T-helper 1 cell (primary cell): Measurements from ENCODE around the gene CLASP2.
"Not testable (repeated sequence)": the region's sequence is repeated elsewhere in the genome, so short reads cannot be mapped to it uniquely, and the experiment has no call there.

Experiments used
- DNase-seq, 5 donors: peaks; one replicate each; pipeline ENCODE4 v3.0.0-alpha.2; 2012 to 2020

CLASP2 gene

DNA sequence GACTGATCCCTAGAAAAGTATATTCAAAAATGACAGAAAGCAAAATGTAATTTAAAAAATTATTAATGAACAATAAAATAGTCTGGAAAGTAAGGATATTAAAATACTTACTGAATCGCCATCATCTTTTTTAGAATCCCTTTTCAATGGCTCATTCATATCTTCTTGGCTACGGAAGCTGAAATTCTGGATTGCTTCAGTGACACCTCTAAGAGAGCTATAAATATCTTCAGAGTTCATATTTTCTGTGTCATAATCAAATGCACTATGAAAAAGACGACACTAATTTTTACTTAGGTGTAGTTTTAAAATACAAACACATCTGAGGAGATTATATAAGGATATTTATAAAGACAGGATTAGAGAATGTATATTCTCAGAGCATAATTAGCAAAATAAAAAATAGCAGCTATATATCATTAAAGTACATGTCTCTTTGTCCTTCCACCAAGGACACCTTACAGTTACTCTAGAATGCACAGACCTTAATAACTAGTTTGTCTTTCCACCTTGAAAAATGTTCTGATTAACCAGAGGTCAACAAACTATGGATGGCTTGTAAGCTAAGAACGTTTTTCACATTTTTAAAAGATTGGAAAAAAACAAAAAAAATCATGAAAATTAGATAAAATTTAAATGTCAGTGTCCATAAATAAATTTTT, 179.2 kb downstream of the CLASP2 start:
- no peak for DNase-seq

GRCh38 chr3:33537133-33537532, 180.9 kb downstream of the CLASP2 start:
- DNase-seq = no peak

DNA sequence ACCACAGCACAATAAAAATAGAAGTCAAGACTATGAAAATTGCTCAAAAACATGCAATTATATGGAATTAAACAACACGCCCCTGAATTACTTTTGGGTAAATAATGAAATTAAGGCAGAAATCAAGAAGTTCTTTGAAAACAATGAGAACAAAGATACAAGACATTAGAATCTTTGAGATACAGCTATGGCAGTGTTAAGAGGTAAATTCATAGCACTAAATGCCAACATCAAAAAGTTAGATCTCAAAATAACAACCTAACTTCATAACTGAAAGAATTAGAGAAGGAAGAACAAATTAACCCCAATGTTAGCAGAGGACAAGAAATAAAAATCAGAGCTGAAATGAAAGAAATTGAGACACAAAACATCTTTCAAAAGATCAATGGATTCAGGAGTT, 191.3 kb downstream of the CLASP2 start:
- no peak for DNase-seq

GRCh38 chr3:33525232-33525631, 192.8 kb downstream of the CLASP2 start:
- no peak for DNase-seq

GRCh38 chr3:33523093-33523667, 194.9 kb downstream of the CLASP2 start:
- no peak for DNase-seq

GRCh38 chr3:33521736-33522135, 196.3 kb downstream of the CLASP2 start:
- no peak for DNase-seq

GRCh38 chr3:33513262-33513863, 204.7 kb downstream of the CLASP2 start:
- no peak for DNase-seq

DNA sequence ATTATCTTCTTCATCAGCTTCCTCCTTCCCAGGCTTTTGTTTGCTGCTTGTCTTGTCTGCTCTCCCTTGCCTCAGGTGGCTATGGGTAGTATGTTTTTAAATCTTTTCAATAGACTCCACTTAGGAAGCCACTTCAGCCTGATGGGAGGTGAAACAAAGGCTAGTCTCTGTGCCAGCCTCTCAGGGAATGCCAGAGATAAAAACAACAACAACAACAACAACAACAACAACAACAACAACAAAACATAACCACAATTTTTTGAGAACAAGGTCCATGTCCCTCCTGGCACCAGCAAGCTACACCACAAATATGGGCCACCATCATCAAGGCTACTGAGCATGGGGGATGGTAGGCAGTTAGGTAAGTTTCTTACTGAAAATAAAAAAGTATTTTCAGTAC, 213.0 kb downstream of the CLASP2 start:
- no peak for DNase-seq

DNA sequence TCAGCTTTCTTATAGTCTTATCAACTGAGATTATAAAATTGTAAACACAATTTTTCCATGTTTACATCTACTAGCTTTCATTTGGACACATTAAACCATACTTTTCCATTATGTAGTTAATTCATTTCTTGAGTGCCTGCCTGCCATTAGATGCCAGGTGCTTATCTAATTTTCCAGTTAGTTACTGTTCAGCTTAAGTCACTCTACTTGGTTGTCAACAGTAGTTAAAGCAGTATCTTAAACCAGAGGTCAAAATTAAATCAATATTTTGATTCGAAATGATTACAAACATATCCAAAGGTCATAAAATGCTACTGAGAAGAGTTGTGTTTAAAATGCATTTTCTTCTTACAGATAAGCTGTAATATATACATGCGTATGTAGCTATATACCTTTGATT, 221.6 kb downstream of the CLASP2 start:
- DNase-seq = no peak

DNA sequence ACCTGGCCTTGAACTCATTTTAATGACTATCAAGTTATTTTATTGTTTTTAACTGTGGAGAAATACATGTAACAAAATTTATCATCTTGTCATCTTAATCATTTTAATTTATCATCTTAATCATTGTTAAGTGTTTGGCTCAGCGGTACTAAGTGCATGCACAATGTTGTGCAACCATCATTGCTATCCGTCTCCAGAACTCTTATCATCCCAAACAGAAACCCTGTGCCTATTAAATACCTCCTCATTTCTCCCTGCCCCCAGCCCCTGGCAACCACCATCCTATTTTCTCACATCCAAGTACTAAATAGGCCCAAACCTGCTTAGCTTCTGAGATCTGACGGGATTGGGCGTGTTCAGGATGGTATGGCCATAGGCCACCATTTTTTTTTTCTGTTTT, 226.3 kb downstream of the CLASP2 start:
- no peak for DNase-seq

DNA sequence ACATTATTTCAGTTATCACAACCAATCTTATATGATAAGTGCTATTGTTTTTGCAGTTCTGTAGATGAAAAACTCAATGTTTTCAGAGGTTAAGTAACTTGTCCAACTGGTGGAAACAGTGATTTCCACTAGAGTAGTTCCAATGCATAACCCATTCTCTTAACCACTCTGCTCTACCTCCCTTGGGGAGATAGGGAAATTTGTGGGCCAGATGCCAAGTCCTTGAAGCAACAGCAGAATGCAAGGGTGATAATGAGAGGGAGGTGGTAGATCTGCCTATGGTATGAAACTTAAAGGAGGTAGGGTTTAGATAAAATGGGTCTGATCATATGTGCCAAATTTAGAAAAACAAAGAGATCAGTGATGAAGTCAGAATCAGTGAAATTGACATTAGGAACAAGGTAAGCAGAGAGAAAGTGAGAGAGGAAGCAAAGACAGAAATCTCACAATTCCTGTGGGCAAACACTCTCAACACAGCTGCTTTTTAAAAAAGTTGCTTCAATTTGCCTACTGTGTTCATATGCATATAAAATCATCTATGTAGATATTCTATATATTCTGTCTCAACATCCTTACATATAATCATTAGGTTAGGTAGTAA, 227.3 kb downstream of the CLASP2 start:
- no peak for DNase-seq

DNA sequence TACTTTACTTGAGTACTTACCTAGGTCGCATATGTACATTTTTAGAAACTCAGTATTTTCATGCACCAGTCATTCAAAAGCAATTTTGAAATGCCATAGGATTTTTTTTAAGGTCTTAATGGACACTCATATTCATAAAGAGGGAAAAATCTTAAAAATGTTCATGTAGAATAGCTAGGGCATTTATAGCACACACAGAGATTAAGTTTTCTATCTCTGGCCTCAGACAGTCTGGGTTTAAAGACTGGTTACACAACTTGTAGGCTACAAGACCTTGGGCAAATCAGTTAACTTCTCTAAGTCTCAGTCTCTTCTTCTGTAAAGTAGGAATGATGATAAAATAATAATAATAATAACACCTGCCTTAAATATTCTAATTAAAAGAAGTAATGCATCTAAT, 229.4 kb downstream of the CLASP2 start:
- no peak for DNase-seq

DNA sequence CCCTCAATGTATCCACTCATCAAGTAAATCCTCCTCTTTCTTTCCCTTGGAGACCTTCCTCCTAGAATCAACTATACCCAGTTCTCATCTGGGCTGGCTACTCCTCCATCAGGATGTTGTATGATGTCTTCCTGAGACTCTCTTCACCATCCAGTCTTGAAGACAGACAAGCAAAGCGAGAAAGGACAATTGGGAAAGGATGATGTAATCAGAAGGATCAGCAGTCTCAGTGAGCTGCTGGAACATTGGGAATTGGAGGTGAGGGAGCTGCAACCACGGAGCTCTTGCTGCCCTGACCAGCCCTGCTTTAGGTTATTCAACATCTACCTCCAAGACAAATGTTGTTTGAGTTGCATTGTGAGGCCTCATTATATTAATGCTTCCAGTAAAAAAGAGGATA, 229.8 kb downstream of the CLASP2 start:
- no peak for DNase-seq

DNA sequence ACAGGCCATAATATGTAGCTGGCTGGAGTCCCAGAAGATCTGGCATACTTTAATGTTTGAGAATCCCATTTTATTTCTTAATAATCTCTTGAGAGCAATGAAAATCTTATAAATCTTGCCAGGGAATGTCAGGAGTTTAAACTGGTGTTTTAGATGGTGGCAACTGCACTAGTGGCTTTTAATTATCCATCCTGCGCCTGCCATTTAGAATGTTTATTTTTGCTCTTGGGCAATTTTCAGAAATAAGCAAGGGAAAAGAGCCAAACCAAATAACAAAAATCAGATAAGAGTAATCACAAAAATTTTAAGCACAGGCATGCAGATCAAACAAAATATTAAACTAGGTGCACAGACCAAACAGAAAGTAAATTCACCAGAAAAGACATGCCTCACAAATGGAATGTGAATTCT, 235.9 kb downstream of the CLASP2 start:
- DNase-seq = no peak

DNA sequence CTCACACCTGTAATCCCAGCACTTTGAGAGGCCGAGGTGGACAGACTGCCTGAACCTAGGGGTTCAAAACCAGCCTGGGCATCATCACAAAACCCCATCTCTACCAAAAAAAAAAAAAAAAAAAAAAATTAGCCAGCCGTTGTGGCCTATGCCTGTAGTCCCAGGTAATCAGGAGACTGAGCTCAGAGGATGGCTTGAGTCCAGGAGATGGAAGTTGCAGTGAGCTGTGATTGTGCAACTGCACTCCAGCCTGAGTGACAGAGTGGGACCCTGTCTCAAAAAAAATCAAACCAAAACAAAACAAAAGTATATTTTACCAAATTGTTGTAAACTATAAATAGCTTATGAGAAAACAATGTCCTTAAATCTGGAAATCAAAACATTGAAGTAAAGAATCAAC, 243.2 kb downstream of the CLASP2 start:
- no peak for DNase-seq

- no peak for DNase-seq
These were observed 244.2 kb downstream of the CLASP2 start for GRCh38 chr3:33473813-33474212.

DNA sequence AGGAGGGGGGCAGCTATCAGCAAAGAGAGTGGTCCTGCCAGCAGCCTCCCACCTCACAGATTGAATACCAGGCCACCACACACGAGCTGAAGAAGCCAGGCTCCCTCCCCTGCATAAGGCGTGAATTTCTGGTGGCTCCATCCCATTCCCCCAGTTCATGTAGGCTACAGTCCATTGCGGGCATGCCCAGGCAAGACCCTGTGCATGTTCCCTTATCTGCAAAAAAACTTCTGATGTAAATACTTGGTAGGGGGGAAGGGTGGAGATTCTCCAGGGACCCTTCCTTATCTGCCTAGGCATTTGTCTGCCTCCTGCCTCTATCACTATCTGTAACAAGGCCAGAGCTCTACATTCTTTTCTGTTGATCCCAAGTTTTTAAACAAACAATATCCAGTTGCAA, 250.3 kb downstream of the CLASP2 start:
- DNase-seq = no peak

DNA sequence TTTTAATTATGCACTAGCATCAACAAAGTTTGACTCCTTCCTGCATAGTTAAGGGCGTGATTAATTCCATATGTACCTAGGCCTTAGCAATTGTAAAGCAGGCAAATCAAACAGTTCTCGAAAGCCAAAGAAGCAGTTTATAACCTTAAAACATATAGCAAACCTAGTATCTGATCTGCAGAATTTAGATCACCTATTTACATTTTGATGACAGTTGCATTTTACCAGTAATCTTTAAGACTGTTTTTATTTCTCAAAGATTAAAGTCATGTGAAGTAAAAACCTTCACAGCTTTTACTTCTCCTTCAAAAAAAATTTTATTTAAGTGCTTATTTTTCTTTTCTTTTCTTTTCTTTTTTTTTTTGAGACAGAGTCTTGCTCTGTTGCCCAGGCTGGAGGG, 257.0 kb downstream of the CLASP2 start:
- no peak for DNase-seq

- not testable (repeated sequence) for DNase-seq
These were observed 258.5 kb downstream of the CLASP2 start for GRCh38 chr3:33459577-33459976.

GRCh38 chr3:33458446-33458845, 259.6 kb downstream of the CLASP2 start:
- no peak for DNase-seq

DNA sequence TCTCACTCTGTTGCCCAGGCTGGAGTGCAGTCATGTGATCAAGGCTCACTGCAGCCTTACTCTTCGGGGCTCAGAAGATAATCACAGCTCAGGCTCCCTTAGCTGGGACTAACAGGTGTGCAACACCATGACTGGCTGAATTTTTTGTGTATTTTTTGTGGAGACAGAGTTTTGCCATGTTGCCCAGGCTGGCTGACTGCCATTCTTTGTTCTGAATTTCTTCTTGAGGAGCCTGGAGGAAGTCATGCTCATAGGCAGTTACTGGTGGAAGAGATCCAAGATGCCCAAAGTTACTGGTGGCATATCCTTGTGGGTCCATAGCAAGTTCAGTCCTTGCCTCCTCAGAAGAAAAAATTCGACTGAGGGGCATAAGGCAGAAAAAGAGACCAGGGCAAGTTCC, 261.3 kb downstream of the CLASP2 start:
- no peak for DNase-seq

- DNase-seq = no peak
These were observed 264.7 kb downstream of the CLASP2 start for GRCh38 chr3:33453331-33453761.

GRCh38 chr3:33451994-33452393, 266.1 kb downstream of the CLASP2 start:
- DNase-seq = not testable (repeated sequence)

- no peak for DNase-seq
These were observed 270.1 kb downstream of the CLASP2 start for GRCh38 chr3:33447958-33448357.
